WTC11 (cell line): Measurements from ENCODE around the gene QRICH2. TPM values are rescaled to one million over a fixed set of nuclear protein-coding genes. Genes with fewer than 3 reads are reported as not detected.

ENCODE experiments used
- ATAC-seq: fragments of 200-7000 bp; cut with Tn5 transposase; 2 replicates; pipeline ENCODE4 v1.10.0; 2021; ENCODE audit warnings: mild to moderate bottlenecking, moderate library complexity
- CTCF ChIA-PET: fragments of 300-600 bp; sonication (Branson Sonifier 250); formaldehyde crosslinking; loops from one replicate; lab custom pipeline; 2021; ENCODE audit warnings: antibody characterized with exemption; lab: Charles Lee
- POLR2A ChIA-PET: fragments of 350-600 bp; sonication (Branson Sonifier 250); formaldehyde crosslinking; loops from one replicate; lab custom pipeline; 2021; ENCODE audit warnings: antibody characterized with exemption; lab: Charles Lee
- DNase-seq: peaks from one replicate; pipeline ENCODE4 v3.0.0; 2021; ENCODE audit warnings: low spot score
- H3K27ac Mint-ChIP-seq: 2 replicates; pipeline ENCODE4 v1.8.0; 2021; ENCODE audit warnings: mixed read lengths
- H3K27me3 Mint-ChIP-seq: 2 replicates; pipeline ENCODE4 v1.8.0; 2021; ENCODE audit warnings: low read depth, mild to moderate bottlenecking, moderate library complexity, mixed read lengths
- H3K36me3 Mint-ChIP-seq: 2 replicates; pipeline ENCODE4 v1.8.0; 2021; ENCODE audit warnings: mixed read lengths
- H3K4me1 Mint-ChIP-seq: 2 replicates; pipeline ENCODE4 v1.8.0; 2022; ENCODE audit warnings: mixed read lengths
- H3K4me3 Mint-ChIP-seq: 2 replicates; pipeline ENCODE4 v1.8.0; 2021; ENCODE audit warnings: mild to moderate bottlenecking, moderate library complexity, mixed read lengths
- H3K9me3 Mint-ChIP-seq: 2 replicates; pipeline ENCODE4 v1.8.0; 2021; ENCODE audit warnings: mixed read lengths
- ATF1 ChIP-seq: sonication (generic); formaldehyde crosslinking; IDR thresholded peaks from 2 replicates; pipeline ENCODE4 v1.8.1; 2023; ENCODE audit warnings: mild to moderate bottlenecking, moderate library complexity, missing genetic modification reagents
- ATF3 ChIP-seq: sonication (generic); formaldehyde crosslinking; conservative IDR thresholded peaks from 2 replicates; pipeline ENCODE4 v1.8.1; 2022; ENCODE audit warnings: mild to moderate bottlenecking, missing genetic modification reagents
- CDX4 ChIP-seq: fragments of 250-450 bp; sonication (Bioruptor Pico); IDR thresholded peaks from 2 replicates; pipeline ENCODE4 v1.9.0; 2021; ENCODE audit warnings: moderate library complexity, mild to moderate bottlenecking, inconsistent platforms, borderline replicate concordance
- CREM ChIP-seq: sonication (generic); formaldehyde crosslinking; IDR thresholded peaks from 2 replicates; pipeline ENCODE4 v1.8.1; 2022; ENCODE audit warnings: mild to moderate bottlenecking, missing genetic modification reagents, moderate library complexity
- E2F4 ChIP-seq: sonication (generic); formaldehyde crosslinking; IDR thresholded peaks from 2 replicates; pipeline ENCODE4 v1.8.1; 2022; ENCODE audit warnings: low read depth, mild to moderate bottlenecking, moderate library complexity, missing genetic modification reagents, borderline replicate concordance
- ELF4 ChIP-seq: sonication (generic); formaldehyde crosslinking; IDR thresholded peaks from 2 replicates; pipeline ENCODE4 v1.8.1; 2022; ENCODE audit warnings: low read depth, mild to moderate bottlenecking, moderate library complexity, missing genetic modification reagents
- FOXK1 ChIP-seq: sonication (generic); formaldehyde crosslinking; IDR thresholded peaks from 2 replicates; pipeline ENCODE4 v1.8.0; 2022; ENCODE audit warnings: mild to moderate bottlenecking, moderate library complexity, missing genetic modification reagents
- GABPB1 ChIP-seq: sonication (generic); formaldehyde crosslinking; IDR thresholded peaks from 2 replicates; pipeline ENCODE4 v1.8.1; 2023; ENCODE audit warnings: mild to moderate bottlenecking, missing genetic modification reagents
- GRHL2 ChIP-seq: fragments of 250-450 bp; sonication (Bioruptor Pico); IDR thresholded peaks from 2 replicates; pipeline ENCODE4 v1.8.0; 2022; ENCODE audit warnings: mild to moderate bottlenecking, moderate library complexity; ENCODE audit not compliant: insufficient replicate concordance, severe bottlenecking
- IRF2 ChIP-seq: sonication (generic); formaldehyde crosslinking; IDR thresholded peaks from 2 replicates; pipeline ENCODE4 v1.8.0; 2022; ENCODE audit warnings: low read depth, missing genetic modification reagents, borderline replicate concordance
- MLX ChIP-seq: sonication (generic); formaldehyde crosslinking; IDR thresholded peaks from 2 replicates; pipeline ENCODE4 v1.8.1; 2023; ENCODE audit warnings: mild to moderate bottlenecking, missing genetic modification reagents, moderate library complexity
- MXD4 ChIP-seq: fragments of 250-450 bp; sonication (Bioruptor Pico); IDR thresholded peaks from 2 replicates; pipeline ENCODE4 v1.8.0; 2021; ENCODE audit warnings: mild to moderate bottlenecking, moderate library complexity, borderline replicate concordance
- RORB ChIP-seq: fragments of 250-450 bp; sonication (Bioruptor Pico); IDR thresholded peaks from 2 replicates; pipeline ENCODE4 v1.9.0; 2021; ENCODE audit warnings: mild to moderate bottlenecking
- SMAD3 ChIP-seq: sonication (generic); formaldehyde crosslinking; IDR thresholded peaks from 2 replicates; pipeline ENCODE4 v1.8.0; 2022; ENCODE audit warnings: missing genetic modification reagents, mild to moderate bottlenecking, borderline replicate concordance
- TP53 ChIP-seq: sonication (generic); formaldehyde crosslinking; IDR thresholded peaks from 2 replicates; pipeline ENCODE4 v1.8.1; 2023; ENCODE audit warnings: mild to moderate bottlenecking, missing genetic modification reagents
- ZBTB21 ChIP-seq: sonication (generic); formaldehyde crosslinking; IDR thresholded peaks from 2 replicates; pipeline ENCODE4 v1.8.1; 2023; ENCODE audit warnings: mild to moderate bottlenecking, missing genetic modification reagents, borderline replicate concordance
- ZNF121 ChIP-seq: sonication (generic); formaldehyde crosslinking; IDR thresholded peaks from 2 replicates; pipeline ENCODE4 v1.8.0; 2023; ENCODE audit warnings: missing genetic modification reagents
- ZNF532 ChIP-seq: fragments of 250-450 bp; sonication (Bioruptor Pico); IDR thresholded peaks from 2 replicates; pipeline ENCODE4 v1.9.0; 2021; ENCODE audit warnings: mild to moderate bottlenecking, borderline replicate concordance
- ZNF671 ChIP-seq: fragments of 250-450 bp; sonication (Bioruptor Pico); IDR thresholded peaks from 2 replicates; pipeline ENCODE4 v1.8.0; 2021; ENCODE audit warnings: mild to moderate bottlenecking
- total RNA-seq: library from RNA; stranded (reverse); gene quantifications from 3 replicates; pipeline ENCODE4 v1.2.3, GENCODE V29; 2021

The QRICH2 gene
- total RNA-seq, 1 experiment from 2014 or later: 1.5 TPM

- POLR2A ChIA-PET: no interaction called here
Observed at GRCh38 chr17:76318586-76318985, 10.5 kb upstream of the QRICH2 start.

GRCh38 chr17:76317535-76317934 lies 9.5 kb upstream of the QRICH2 start:
- ChIA-PET CTCF (no interaction called here), POLR2A (no interaction called here)
- Mint-ChIP-seq H3K36me3 (peaks cover 30% of the 10 kb centered on the region), H3K27me3 (no peaks in the 10 kb centered on the region), H3K27ac (0 out of 2 replicates have a peak overlapping the region, but pooled peaks have one; percentile 57), H3K4me3 (no peak overlapping the region), H3K9me3 (no peaks in the 10 kb centered on the region), H3K4me1 (peaks cover 5% of the 10 kb centered on the region)
- TF ChIP-seq MXD4 (no peak), SMAD3 (CRISPR knock-in tag) (no peak)
- ATAC-seq (no peak), DNase-seq (no peak)

More at GRCh38 chr17:76318586-76318985, 10.5 kb upstream of the QRICH2 start:
- ATAC-seq: no peak
- no peak overlapping the region for H3K27ac Mint-ChIP-seq
- no peak overlapping the region for H3K4me3 Mint-ChIP-seq
- no peaks in the 10 kb centered on the region for H3K9me3 Mint-ChIP-seq
- H3K27me3 Mint-ChIP-seq: no peaks in the 10 kb centered on the region
- peaks cover 5% of the 10 kb centered on the region for H3K4me1 Mint-ChIP-seq
- TF ChIP-seq ATF1 (CRISPR knock-in tag): no peak
- no peak for TF ChIP-seq ZBTB21 (CRISPR knock-in tag)
- H3K36me3 Mint-ChIP-seq: peaks cover 28% of the 10 kb centered on the region
- DNase-seq: no peak
- CTCF ChIA-PET: no interaction called here

GRCh38 chr17:76314392-76315227 lies 6.5 kb upstream of the QRICH2 start:
- POLR2A ChIA-PET: interaction anchor here (0.6 kb wide), 1 partner anchor 91 kb away, joined by 6 read pairs; no protein-coding TSS in a partner anchor
- no peak overlapping the region for H3K4me3 Mint-ChIP-seq
- no peak for ATAC-seq

GRCh38 chr17:76312735-76313134 lies 4.7 kb upstream of the QRICH2 start:
- DNase-seq: no peak
- H3K27me3 Mint-ChIP-seq: no peaks in the 10 kb centered on the region
- H3K27ac Mint-ChIP-seq: no peak overlapping the region
- no peak for ATAC-seq
- H3K4me1 Mint-ChIP-seq: peaks cover 5% of the 10 kb centered on the region
- CTCF ChIA-PET: no interaction called here
- POLR2A ChIA-PET: no interaction called here
- H3K9me3 Mint-ChIP-seq: no peaks in the 10 kb centered on the region
- TF ChIP-seq ATF3 (no peak), GRHL2 (no peak), TP53 (CRISPR knock-in tag) (no peak), MLX (CRISPR knock-in tag) (no peak), GABPB1 (CRISPR knock-in tag) (no peak), RORB (CRISPR knock-in tag) (no peak)
- H3K36me3 Mint-ChIP-seq: peaks cover 32% of the 10 kb centered on the region
- no peak overlapping the region for H3K4me3 Mint-ChIP-seq

More at GRCh38 chr17:76314392-76315227, 6.5 kb upstream of the QRICH2 start:
- CTCF ChIA-PET: interaction anchor here (0.7 to 1.4 kb wide), 3 partner anchors 83 to 144 kb away, joined by 3 to 6 read pairs (median 4); no protein-coding TSS in a partner anchor
- Mint-ChIP-seq H3K9me3 (no peaks in the 10 kb centered on the region), H3K27ac (peak overlapping the region; percentile 58), H3K4me1 (peaks cover 5% of the 10 kb centered on the region), H3K36me3 (peaks cover 31% of the 10 kb centered on the region), H3K27me3 (no peaks in the 10 kb centered on the region)
- peak; percentile 60; the same call in 1 of the 2 replicates for TF ChIP-seq ZNF121 (CRISPR knock-in tag)
- TF ChIP-seq E2F4: no peak
- no peak for TF ChIP-seq FOXK1
- no peak for DNase-seq

GRCh38 chr17:76309461-76309860 lies 1.4 kb upstream of the QRICH2 start:
- Mint-ChIP-seq H3K36me3 (peaks cover 27% of the 10 kb centered on the region), H3K27me3 (no peaks in the 10 kb centered on the region), H3K27ac (no peak overlapping the region), H3K4me3 (no peak overlapping the region), H3K4me1 (no peaks in the 10 kb centered on the region), H3K9me3 (no peaks in the 10 kb centered on the region)
- ChIA-PET POLR2A (no interaction called here), CTCF (interaction anchor here (1.1 to 3.7 kb wide), 2 partner anchors 30 to 89 kb away, joined by 3 to 22 read pairs; no protein-coding TSS in a partner anchor)
- DNase-seq: no peak
- no peak for ATAC-seq
- TF ChIP-seq IRF2 (CRISPR knock-in tag) (no peak), CREM (CRISPR knock-in tag) (no peak), CDX4 (CRISPR knock-in tag) (no peak), ELF4 (CRISPR knock-in tag) (no peak), ZNF532 (CRISPR knock-in tag) (no peak), ZNF671 (CRISPR knock-in tag) (no peak)
